Non-pigmented ciliary epithelial cell (primary cell): Measurements from ENCODE around the gene SYT10.
"Not testable (repeated sequence)": the region's sequence is repeated elsewhere in the genome, so short reads cannot be mapped to it uniquely, and the experiment has no call there.

Source experiments
- DNase-seq: peaks from one replicate; pipeline ENCODE4 v3.0.0-alpha.2; 2010; ENCODE audit warnings: low read depth

SYT10 gene

DNA sequence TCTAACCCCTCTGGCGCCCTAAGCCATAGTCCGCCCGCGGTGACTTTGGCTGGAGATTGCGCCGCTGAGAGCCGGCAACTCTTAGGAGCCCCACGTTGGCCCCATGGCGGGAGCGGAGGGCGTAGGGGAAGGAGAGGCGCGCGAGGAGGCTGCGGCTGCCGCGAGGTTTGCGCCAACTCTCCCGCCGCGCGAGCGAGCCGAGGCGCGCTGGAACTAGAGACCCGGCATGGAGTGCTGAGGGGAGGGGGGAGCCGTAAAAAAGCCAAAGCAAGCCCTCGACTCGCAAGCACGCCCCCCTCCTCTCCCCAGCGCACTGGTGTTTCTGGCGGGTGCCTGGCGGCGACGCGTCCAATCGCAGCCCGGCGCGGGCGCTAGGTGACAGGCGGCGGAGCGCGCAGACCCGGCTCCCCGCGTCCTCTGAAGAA lies at the start of gene SYT10:
SYT10 (minus strand) TSS at position 233 of the 425 bp plus-strand sequence. CDS start 297 bp downstream, outside the sequence.
- no peak for DNase-seq

GRCh38 chr12:33488036-33488435 lies 48.4 kb upstream of the SYT10 start:
- DNase-seq, result peak; percentile 8

DNA sequence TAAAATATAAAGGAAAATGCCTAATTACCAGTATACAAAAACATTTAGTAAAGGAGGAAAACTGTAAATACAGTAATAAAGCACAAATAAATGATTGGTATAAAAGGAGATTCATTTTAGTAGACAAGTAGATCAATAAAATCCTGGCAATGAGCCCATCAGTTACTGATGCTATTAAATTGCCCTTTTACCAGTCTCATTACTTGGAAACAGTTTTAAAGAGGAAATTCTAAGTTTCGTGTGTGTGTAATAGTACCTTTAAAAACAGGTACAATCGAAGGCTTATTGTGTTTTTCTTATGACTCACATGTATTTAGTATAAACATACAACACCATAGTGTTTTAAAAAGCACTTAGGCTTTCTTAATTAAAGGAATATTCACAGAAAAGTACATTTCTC lies 46.4 kb upstream of the SYT10 start:
- no peak for DNase-seq

- no peak for DNase-seq
Observed at GRCh38 chr12:33484161-33484560, 44.5 kb upstream of the SYT10 start.

GRCh38 chr12:33480366-33480765 lies 40.7 kb upstream of the SYT10 start:
- DNase-seq, result no peak

DNA sequence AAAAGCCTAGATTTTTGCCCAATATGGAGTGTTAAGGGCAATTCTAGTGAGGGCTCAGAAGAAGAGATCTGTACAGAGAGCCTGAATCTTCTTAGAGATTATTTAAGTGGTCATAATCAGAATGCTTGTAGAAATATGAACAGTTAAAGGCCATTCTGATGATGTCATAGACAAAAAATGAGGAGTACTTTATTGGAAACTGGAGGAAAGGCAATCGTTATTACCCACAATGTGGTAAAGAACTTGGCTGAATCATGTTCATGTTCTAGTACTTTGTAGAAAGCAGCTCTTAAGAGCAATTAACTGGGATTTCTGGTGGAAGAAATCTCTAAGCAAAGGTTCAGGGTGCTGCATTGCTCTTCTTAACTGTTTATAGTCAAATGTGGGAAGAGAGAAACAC lies 36.4 kb upstream of the SYT10 start:
- DNase-seq, result peak; percentile 56

GRCh38 chr12:33472299-33472698 lies 32.7 kb upstream of the SYT10 start:
- no peak for DNase-seq

- DNase-seq, result no peak
Observed at GRCh38 chr12:33455096-33455495, 15.5 kb upstream of the SYT10 start.

DNA sequence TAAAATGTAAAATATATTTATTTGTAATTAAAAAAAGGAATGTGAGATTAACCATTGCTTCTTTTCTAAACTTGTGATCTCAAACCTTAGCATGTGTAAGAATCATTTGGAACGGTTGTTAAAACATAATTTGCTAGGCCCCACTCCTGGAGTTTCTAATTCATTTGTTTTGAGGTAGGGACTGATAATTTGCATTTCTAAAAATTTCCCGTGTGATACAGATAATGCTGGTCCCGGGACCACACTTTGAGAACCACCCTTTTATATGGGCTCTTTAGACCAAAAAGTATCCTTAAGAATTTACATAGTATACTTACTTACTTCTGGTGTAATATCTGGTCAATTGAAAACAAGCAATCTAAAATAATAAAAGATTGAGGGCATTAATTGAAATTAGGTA lies 10.9 kb upstream of the SYT10 start:
- DNase-seq, result no peak

- no peak for DNase-seq
Observed at GRCh38 chr12:33440477-33440876, 858 bp upstream of the SYT10 start.

- no peak for DNase-seq
Observed at GRCh38 chr12:33438851-33439586, 600 bp downstream of the SYT10 start.

- DNase-seq, result no peak
Observed at GRCh38 chr12:33438025-33438772, 1.4 kb downstream of the SYT10 start.

DNA sequence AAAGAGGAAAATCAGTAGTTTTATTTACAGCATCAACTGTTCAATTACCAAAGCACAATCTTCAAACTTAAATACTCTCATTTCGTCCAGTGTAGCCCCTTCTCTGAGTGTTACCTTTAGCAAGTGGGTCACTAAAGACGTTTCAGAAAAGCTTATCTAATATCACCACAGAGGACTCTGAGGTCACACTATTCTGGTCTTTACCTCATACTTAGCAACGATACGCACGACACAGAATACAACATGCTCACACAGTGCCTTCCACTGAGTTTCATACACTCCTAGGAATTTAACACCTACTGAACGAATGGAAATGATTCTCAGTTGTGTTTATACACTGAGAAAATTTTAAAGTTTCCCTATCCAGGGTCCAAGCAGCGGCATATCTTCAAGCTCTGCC lies 2.0 kb downstream of the SYT10 start:
- DNase-seq, result no peak

- DNase-seq, result no peak
Observed at GRCh38 chr12:33432992-33433391, 6.6 kb downstream of the SYT10 start.

DNA sequence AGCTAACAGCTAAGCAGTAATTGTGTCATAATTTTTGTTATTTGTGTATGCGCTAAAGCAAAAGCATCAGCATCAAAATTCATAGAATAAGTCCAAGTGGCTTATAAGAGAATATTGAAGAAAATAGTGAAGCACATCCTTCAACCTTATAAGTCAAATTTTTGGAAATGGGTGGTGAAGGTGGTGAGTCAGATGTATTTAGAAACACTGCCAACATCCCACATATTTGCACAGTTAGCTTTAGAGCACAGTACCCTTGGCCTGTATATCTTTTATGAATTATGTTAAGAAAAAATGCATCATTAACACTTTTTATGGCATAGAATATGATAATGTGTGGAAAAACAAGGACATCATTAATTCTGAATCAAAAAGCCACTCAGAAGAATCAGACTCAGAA lies 8.0 kb downstream of the SYT10 start:
- no peak for DNase-seq

GRCh38 chr12:33429468-33429867 lies 10.2 kb downstream of the SYT10 start:
- no peak for DNase-seq

- no peak for DNase-seq
Observed at GRCh38 chr12:33427071-33427470, 12.5 kb downstream of the SYT10 start.

- DNase-seq, result no peak
Observed at GRCh38 chr12:33423706-33424105, 15.9 kb downstream of the SYT10 start.

- not testable (repeated sequence) for DNase-seq
Observed at GRCh38 chr12:33412410-33412809, 27.2 kb downstream of the SYT10 start.

DNA sequence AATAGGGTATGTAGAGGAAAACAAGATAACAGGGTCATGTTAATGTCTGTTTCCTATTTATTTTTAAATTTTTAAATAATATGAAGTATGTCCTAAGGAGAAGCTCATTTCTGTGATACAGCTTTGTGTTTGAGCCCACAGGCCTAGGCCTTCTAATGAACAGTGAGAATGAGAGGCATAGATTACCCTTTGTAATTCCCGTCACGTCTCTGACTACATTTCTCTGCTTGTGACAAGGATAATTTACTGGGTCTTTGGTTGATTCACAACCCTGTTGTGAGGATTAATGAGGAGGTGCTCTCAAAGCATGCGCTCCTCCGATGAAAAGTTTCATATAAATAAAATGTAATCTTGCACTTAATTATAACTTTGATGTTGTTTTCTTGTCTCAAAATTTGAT lies 56.1 kb downstream of the SYT10 start:
- no peak for DNase-seq

DNA sequence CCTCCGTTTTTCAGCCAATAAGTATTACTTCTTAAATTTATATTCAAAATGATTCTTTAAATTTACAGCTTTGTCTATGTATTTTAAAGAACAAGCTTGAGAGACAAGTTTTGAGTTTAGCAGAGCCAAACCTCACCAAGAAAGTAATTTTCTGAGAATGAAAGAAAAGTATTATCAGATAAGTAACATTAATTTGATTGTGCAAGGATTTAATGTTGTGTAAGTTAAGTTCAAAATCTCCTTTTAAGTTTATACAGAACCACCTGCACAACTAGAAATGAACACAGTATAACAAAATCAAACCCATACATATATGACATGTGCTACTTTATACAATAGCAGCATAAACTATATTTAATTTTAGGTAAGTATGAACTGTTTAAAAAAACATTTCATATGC lies 63.5 kb downstream of the SYT10 start:
- DNase-seq, result no peak

DNA sequence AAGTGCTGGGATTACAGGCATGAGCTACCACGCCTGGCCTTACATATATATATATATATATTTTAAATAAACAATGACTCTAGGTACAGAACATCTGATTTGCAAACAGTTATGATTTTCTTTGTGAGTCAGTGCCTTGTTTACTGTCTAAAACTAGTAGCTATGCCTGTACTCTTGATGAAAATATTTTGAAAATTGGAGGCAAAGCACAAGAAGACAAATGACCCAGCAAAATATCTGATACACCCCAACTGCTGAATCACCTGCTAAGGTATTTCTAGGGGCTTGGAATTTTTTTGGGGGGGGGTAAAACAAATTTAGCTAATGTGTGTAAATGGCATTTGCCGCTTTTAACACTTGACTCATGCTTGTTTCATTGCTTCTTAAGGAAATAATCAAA lies 69.3 kb downstream of the SYT10 start:
- DNase-seq, result no peak

GRCh38 chr12:33357181-33357580 lies 82.4 kb downstream of the SYT10 start:
- DNase-seq, result no peak

DNA sequence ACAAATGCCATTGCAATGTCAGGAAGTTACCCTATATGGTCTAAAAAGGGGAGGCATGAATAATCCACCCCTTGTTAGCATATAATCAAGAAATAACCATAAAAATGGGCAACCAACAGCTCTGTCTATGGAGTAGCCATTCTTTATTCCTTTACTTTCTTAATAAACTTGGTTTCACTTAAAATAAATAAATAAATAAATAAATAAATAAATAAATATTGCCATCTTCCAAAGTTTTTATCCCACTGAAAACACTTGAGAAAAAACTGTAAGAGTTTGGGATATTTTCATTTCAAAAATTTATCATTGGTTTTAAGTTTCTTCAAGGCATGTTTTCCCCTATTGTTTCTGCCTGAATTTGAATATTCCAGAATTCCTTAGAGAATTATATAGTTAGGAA lies 89.8 kb downstream of the SYT10 start:
- DNase-seq, result no peak
